ENCODE results near the gene MYRF. TPM values are rescaled to one million over a fixed set of nuclear protein-coding genes. Genes with fewer than 3 reads are reported as not detected.

Gene MYRF
- total RNA-seq, 4 donors from 2014 or later, result 0.09 to 0.95 (median 0.22) TPM; not detected in 1

DNA sequence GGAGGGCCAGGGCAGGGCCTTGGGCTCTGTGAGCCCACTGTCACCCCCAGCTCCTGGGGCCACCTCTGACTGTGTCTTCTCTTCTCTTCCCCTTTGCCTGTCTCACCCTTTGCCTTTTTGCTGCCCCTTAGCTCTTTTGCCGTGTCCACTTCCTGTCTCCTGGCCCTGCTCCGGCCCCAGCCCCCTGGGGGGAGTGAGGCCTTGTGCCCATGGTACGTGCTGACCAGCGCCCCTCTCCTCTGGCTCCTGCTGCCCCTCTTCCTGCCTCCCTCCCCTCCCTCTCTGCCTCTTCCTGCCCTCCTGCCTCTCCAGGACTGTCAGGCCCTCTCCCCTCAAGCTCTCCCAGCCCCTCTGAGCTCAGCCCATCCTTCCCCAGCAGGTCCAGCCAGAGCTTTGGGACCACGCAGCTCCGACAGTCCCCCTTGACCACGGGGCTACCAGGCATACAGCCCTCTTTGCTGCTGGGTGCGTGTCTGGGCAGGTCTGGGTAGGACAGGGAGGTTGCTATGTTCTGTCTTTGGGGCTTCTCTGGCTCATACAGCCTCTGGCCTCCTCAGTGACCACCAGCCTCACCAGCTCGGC, 28.2 kb downstream of the MYRF start:
- H3K27me3 ChIP-seq, result no peaks in the 10 kb centered on the region
- no peaks in the 10 kb centered on the region for H3K9me3 ChIP-seq
- TF ChIP-seq POLR2A (IDR thresholded peaks at IDR 0.05), result no peak
- TF ChIP-seq, protein P1, sequence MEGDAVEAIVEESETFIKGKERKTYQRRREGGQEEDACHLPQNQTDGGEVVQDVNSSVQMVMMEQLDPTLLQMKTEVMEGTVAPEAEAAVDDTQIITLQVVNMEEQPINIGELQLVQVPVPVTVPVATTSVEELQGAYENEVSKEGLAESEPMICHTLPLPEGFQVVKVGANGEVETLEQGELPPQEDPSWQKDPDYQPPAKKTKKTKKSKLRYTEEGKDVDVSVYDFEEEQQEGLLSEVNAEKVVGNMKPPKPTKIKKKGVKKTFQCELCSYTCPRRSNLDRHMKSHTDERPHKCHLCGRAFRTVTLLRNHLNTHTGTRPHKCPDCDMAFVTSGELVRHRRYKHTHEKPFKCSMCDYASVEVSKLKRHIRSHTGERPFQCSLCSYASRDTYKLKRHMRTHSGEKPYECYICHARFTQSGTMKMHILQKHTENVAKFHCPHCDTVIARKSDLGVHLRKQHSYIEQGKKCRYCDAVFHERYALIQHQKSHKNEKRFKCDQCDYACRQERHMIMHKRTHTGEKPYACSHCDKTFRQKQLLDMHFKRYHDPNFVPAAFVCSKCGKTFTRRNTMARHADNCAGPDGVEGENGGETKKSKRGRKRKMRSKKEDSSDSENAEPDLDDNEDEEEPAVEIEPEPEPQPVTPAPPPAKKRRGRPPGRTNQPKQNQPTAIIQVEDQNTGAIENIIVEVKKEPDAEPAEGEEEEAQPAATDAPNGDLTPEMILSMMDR (IDR thresholded peaks at IDR 0.05), result no peak
- intact Hi-C loops (cut with DNase I), result no loop called here
- H3K36me3 ChIP-seq, result peaks cover 0 to 35% (median 4%) of the 10 kb centered on the region in 3 donors
- H3K4me3 ChIP-seq, result no peak overlapping the region
- 63 to 71% methylated on average over 5 to 9 of the region's 9 CpGs for WGBS, 2 donors
- H3K4me1 ChIP-seq, result peaks cover 9 to 14% (median 9%) of the 10 kb centered on the region in 3 donors
- no peak overlapping the region for H3K27ac ChIP-seq
- no peak for DNase-seq

DNA sequence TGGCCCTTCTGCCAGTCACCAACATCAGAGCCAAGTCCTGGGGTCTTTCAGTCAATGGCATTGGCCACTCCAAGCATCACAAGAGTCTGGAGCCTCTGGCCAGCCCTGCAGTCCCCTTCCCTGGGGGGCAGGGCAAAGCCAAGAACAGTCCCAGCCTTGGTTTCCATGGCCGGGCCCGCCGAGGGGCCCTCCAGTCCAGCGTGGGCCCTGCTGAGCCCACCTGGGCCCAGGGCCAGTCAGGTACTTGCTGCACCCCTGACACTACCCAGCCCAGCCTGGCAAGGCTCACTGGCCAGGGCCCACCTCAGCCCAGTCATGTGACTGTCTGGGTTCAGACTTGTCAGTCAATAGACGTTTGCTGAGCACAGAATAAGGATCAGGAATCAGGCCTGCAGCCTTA, 29.1 kb downstream of the MYRF start:
- intact Hi-C loops (cut with DNase I), result no loop called here
- H3K4me3 ChIP-seq, result no peak overlapping the region
- no peak for DNase-seq
- no peak overlapping the region for H3K27ac ChIP-seq
- peaks cover 9 to 13% (median 9%) of the 10 kb centered on the region in 3 donors for H3K4me1 ChIP-seq
- peaks cover 0 to 44% (median 12%) of the 10 kb centered on the region in 3 donors for H3K36me3 ChIP-seq
- H3K9me3 ChIP-seq, result no peaks in the 10 kb centered on the region
- H3K27me3 ChIP-seq, result no peaks in the 10 kb centered on the region
- WGBS, 2 donors, result no CpG with 5 or more reads among the region's 5 CpGs
- TF ChIP-seq, protein P1 (IDR thresholded peaks at IDR 0.05), result no peak
- TF ChIP-seq POLR2A (IDR thresholded peaks at IDR 0.05), result no peak

DNA sequence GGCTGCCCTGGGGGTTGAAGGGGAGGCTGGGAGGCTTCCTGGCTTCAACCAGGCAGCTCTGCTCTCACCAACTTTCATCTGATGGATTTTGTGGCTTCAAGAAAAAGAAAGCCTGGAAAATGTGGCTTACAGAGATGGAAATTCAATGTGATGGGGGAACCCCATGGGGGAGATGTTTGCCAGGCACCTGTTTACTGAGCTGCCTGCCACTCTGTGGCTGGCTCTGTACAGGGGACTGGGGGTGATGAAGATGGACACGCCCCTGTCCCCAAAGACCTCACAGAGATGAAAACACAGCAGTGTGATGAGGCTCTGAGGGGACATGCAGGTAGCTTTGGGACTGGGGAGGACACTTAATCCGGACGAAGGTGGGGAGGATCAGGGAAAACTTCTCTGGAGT, 29.9 kb downstream of the MYRF start:
- Histone ChIP-seq H3K27ac (no peak overlapping the region), H3K27me3 (no peaks in the 10 kb centered on the region), H3K36me3 (peaks cover 0 to 52% (median 17%) of the 10 kb centered on the region in 3 donors), H3K4me1 (peaks cover 4 to 6% (median 5%) of the 10 kb centered on the region in 3 donors), H3K9me3 (no peaks in the 10 kb centered on the region), H3K4me3 (no peak overlapping the region)
- TF ChIP-seq, protein P1 (IDR thresholded peaks at IDR 0.05), result no peak
- no peak for TF ChIP-seq POLR2A (IDR thresholded peaks at IDR 0.05)
- WGBS, 2 donors, result 85 to 93% methylated on average over 3 of the region's 3 CpGs
- intact Hi-C loops (cut with DNase I), result no loop called here
- DNase-seq, result no peak

DNA sequence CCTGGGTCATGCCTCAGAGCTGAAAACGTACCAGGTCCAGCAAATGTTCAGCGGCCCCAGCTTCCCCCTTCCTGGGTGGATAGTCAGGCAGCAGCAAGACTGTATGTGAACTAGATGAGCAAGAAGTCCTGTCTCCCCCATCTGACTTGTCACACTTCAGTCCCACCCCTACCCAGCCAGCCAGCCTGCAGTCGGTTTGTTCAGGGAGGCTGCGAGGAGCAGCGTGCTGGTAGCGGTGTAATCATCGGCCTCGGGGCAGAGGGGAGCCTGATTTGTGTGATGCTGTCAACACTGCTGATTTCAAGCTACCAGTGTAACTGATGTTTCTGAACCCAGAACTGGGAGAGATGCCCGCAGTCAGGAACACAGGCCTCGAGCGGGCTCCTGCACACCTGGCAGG, 30.4 kb downstream of the MYRF start:
- Histone ChIP-seq H3K9me3 (no peaks in the 10 kb centered on the region), H3K27me3 (no peaks in the 10 kb centered on the region), H3K4me1 (peaks cover 0 to under 1% (median 0%) of the 10 kb centered on the region in 3 donors), H3K27ac (no peak overlapping the region), H3K36me3 (peaks cover 0 to 57% (median 23%) of the 10 kb centered on the region in 3 donors), H3K4me3 (no peak overlapping the region)
- TF ChIP-seq, protein P1 (IDR thresholded peaks at IDR 0.05), result no peak
- TF ChIP-seq POLR2A (IDR thresholded peaks at IDR 0.05), result no peak
- intact Hi-C loops (cut with DNase I), result no loop called here
- no peak for DNase-seq
- 72 to 84% methylated on average over 7 to 9 of the region's 11 CpGs for WGBS, 2 donors

DNA sequence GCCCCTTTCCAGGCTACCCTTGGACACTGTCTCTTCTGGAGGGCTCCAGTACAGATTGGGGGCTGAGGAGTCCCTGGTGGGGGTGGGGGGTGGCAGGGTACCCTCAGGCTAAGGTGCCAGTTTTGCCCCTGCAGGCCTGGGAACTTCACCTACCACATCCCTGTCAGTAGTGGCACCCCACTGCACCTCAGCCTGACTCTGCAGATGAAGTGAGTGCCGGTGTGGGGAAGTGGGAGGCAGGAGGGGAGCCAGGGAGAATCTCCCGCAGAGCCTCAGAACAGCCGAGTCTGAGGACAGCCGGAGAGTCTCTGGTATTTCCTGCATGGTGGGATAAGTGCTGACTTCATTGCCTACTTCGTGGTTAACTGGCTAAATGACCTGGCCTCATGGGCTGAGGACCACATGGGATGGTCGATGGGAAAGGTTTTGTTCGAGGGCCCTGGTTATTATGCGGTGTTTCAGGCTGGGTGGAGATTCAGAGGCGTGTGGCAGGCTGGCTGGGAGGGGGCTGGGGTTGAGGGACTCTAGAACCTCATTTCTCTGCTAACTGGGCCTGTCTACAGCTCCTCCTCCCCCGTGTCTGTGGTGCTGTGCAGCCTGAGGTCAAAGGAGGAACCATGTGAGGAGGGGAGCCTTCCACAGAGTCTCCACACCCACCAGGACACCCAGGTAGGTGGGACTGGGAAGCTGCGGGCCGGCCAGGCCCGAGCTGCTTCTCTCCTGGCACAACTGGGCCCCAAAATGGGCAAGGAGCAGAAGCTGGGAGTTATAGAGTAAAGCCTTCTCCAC, 31.5 kb downstream of the MYRF start:
- intact Hi-C loops (cut with DNase I), result no loop called here
- Histone ChIP-seq H3K27ac (no peak overlapping the region), H3K27me3 (no peaks in the 10 kb centered on the region), H3K36me3 (peaks cover 0 to 68% (median 31%) of the 10 kb centered on the region in 3 donors), H3K4me1 (peaks cover 0 to 6% (median 0%) of the 10 kb centered on the region in 3 donors), H3K9me3 (no peaks in the 10 kb centered on the region), H3K4me3 (no peak overlapping the region)
- 67 to 73% methylated on average over 5 to 8 of the region's 13 CpGs for WGBS, 2 donors
- TF ChIP-seq, protein P1 (IDR thresholded peaks at IDR 0.05), result no peak
- TF ChIP-seq POLR2A (IDR thresholded peaks at IDR 0.05), result no peak
- no peak for DNase-seq
